ENCODE data around the gene ADD3.

The ADD3 gene

GRCh38 chr10:109998513-109998912 lies 9.3 kb upstream of the ADD3 start:
- DNase-seq, result no peak
- intact Hi-C loops (cut with DNase I), result no loop called here

- DNase-seq, result no peak
- intact Hi-C loops (cut with DNase I), result loop anchor here (10.0 kb wide), 3 partner anchors 108 to 222 kb away; no protein-coding TSS in a partner anchor
These were observed 4.8 kb upstream of the ADD3 start for GRCh38 chr10:110002801-110003523.

GRCh38 chr10:110003524-110003885 lies 4.3 kb upstream of the ADD3 start:
- intact Hi-C loops (cut with DNase I), result loop anchor here (10.0 kb wide), 3 partner anchors 109 to 221 kb away; no protein-coding TSS in a partner anchor
- no peak for DNase-seq

- intact Hi-C loops (cut with DNase I), result loop anchor here (5.0 to 10.0 kb wide), 4 partner anchors 83 to 219 kb away; partner anchors contain the start of gene XPNPEP1
- DNase-seq, result peak; percentile 24 to 94 (median 51)
These were observed 2.1 kb upstream of the ADD3 start for GRCh38 chr10:110005719-110006118.

DNA sequence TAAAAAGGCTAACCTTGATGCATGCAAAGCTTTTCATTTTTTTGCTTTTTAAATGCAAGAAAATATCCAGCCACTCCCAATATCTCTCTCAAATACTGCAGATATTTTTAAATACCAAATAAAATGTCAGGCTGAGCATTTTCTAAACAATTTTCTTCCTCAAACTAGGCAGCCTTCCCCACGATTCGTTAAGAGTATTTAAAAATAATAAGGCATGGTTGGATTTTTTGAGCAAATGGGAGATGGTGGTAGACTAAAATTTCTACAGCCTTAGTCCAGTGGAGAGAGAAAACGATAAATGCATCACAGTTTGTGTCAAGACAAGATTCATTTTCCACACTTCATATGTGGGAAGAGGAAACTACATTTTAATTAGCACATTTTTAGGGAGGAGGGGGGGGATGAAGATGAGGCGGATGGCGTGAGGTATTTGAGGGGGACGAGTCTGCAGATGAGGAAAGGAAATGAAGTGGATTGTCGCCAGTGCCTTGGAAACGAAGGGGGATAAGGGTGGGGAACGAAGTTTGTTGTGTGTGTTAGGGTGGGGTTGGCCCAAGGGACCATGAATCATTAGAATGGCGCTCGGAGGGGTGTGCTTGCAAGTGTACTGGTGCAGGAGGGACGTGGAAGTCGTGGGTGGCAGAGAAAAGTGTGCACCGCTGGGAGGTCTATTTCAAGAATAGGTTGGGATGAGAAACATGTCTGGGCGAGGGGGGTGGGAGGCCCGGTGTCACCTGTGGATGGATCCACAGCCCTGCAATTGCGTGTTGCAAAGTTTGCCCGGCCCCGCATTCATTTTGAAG lies 1.2 kb upstream of the ADD3 start:
- peak in 7 of 10 donors; percentile 10 to 77 (median 35) for DNase-seq
- intact Hi-C loops (cut with DNase I), result loop anchor here (5.0 to 10.0 kb wide), 4 partner anchors 84 to 218 kb away; partner anchors contain the start of gene XPNPEP1

DNA sequence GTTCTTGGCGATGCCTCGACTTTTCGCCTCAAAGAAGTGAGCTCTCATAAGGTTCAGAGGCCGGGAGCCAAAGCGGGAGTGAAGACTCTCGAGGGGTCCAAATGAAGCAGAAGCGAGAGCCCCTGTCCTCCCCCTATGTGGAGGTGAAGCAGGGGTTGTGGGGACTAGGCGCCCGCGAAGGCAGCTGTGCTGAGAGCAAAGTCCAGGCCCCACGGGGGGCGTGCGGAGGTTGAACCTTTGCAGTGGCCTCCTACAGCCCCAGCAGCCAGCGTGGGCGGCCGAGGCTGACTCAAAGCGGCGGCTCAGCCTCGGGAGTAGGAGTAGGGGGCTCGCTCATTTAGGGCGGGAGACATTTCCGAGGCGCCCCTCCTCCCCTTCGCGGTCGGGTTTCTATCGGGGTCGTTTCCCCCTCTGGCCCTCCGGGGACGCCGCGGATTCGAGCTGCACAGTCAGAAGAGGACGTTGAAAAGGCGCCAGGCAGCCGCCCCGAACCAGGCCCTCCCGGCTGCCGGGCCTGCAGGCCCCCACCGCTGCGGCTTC lies 553 bp upstream of the ADD3 start:
- intact Hi-C loops (cut with DNase I), result loop anchor here (5.0 to 10.0 kb wide), 4 partner anchors 85 to 218 kb away; partner anchors contain the start of gene XPNPEP1

GRCh38 chr10:110008518-110009339 lies 945 bp downstream of the ADD3 start:
- intact Hi-C loops (cut with DNase I), result loop anchor here (5.0 to 10.0 kb wide), 4 partner anchors 86 to 216 kb away; partner anchors contain the start of gene XPNPEP1
- DNase-seq, result peak in 3 of 10 donors; percentile 14 to 81 (median 18)

More for the DNA sequence above, 553 bp upstream of the ADD3 start:
- peak in 1 of 10 donors; percentile 48 for DNase-seq

- intact Hi-C loops (cut with DNase I), result loop anchor here (5.0 to 10.0 kb wide), 5 partner anchors 55 to 215 kb away; partner anchors contain the start of gene XPNPEP1
- DNase-seq, result no peak
These were observed 2.1 kb downstream of the ADD3 start for GRCh38 chr10:110009736-110010475.

- intact Hi-C loops (cut with DNase I), result loop anchor here (10.0 kb wide), 1 partner anchor 54 kb away; no protein-coding TSS in a partner anchor
- no peak for DNase-seq
These were observed 2.9 kb downstream of the ADD3 start for GRCh38 chr10:110010486-110011378.

GRCh38 chr10:110011681-110012080 lies 3.9 kb downstream of the ADD3 start:
- intact Hi-C loops (cut with DNase I), result loop anchor here (10.0 kb wide), 1 partner anchor 53 kb away; no protein-coding TSS in a partner anchor
- DNase-seq, result no peak

- intact Hi-C loops (cut with DNase I), result loop anchor here (10.0 kb wide), 1 partner anchor 51 kb away; no protein-coding TSS in a partner anchor
- DNase-seq, result no peak
These were observed 6.0 kb downstream of the ADD3 start for GRCh38 chr10:110013630-110014293.

DNA sequence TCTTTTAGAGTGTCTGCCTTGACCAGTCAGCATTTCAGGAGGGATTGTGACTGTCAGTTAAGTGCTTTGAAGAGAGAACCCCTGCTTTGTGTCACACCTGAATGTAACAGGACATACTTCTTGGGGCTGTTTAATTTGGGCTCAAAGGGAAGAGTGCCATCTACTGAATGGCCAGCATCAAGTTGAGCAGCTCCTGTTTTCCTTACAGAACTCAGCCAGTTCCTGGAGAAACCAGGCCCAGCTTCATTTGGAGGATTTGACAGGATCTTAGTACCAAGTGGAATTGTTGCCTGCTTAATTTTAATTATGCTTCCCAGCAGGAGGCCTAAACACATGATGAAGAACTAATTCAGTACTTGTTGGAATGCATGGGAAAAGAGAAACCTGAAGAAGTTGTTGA lies 8.3 kb downstream of the ADD3 start:
- intact Hi-C loops (cut with DNase I), result loop anchor here (10.0 kb wide), 1 partner anchor 49 kb away; no protein-coding TSS in a partner anchor
- peak in 1 of 10 donors; percentile 11 for DNase-seq

DNA sequence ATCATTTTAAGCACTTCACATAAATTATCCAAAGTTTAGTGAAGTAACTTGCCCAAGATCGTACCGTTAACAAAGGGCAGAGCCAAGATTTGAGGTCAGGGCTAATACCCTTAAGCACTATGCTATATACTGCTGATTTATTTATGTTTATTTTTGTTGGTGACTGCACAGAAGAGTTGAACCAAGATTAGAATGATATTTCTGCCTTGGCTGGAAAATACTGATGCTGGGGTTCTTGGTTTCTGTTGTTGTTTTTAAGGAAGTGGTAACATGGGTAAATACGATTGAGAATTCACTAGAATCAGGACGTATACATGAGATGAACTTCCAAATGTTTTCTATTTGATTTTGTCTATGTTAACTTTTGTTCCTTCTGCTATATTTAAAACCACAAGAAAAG lies 9.3 kb downstream of the ADD3 start:
- intact Hi-C loops (cut with DNase I), result loop anchor here (10.0 kb wide), 1 partner anchor 48 kb away; no protein-coding TSS in a partner anchor
- DNase-seq, result no peak

- intact Hi-C loops (cut with DNase I), result loop anchor here (10.0 kb wide), 1 partner anchor 47 kb away; no protein-coding TSS in a partner anchor
- DNase-seq, result no peak
These were observed 10.1 kb downstream of the ADD3 start for GRCh38 chr10:110017907-110018306.

GRCh38 chr10:110020265-110020664 lies 12.5 kb downstream of the ADD3 start:
- intact Hi-C loops (cut with DNase I), result no loop called here
- no peak for DNase-seq

GRCh38 chr10:110022716-110023504 lies 15.1 kb downstream of the ADD3 start:
- no peak for DNase-seq
- intact Hi-C loops (cut with DNase I), result no loop called here

All from posterior cingulate gyrus (tissue), 11 donors.